Suprapubic skin (tissue), 3 donors: Measurements from ENCODE around the gene LRGUK.

Experiments used
- CTCF ChIP-seq, 2 donors: fragments of 200-600 bp in 1 of 2; fragments of 450-650 bp in 1 of 2; sonication (generic) in 1 of 2; IDR thresholded peaks; one replicate each; pipeline ENCODE4 v1.5.1; 2016 to 2019; ENCODE audit warnings: antibody characterized with exemption in 2 of 2, mild to moderate bottlenecking in 1 of 2, moderate library complexity in 1 of 2
- POLR2A ChIP-seq, 2 donors: fragments of 450-650 bp; IDR thresholded peaks; one replicate each; pipeline ENCODE4 v1.6.1; 2017; ENCODE audit warnings: antibody characterized with exemption in 2 of 2, mild to moderate bottlenecking in 2 of 2, moderate library complexity in 2 of 2

GRCh38 chr7:134113655-134114054 lies 13.5 kb upstream of the LRGUK start:
- TF ChIP-seq POLR2A (IDR thresholded peaks at IDR 0.05), result no peak
- no peak for TF ChIP-seq CTCF (IDR thresholded peaks at IDR 0.05)
